ENCODE measurements around the gene MTFR2. TPM values are rescaled to one million over a fixed set of nuclear protein-coding genes. Genes with fewer than 3 reads are reported as not detected.

The MTFR2 gene
- total RNA-seq, result 0.30 and 2.4 TPM in 2 replicates

DNA sequence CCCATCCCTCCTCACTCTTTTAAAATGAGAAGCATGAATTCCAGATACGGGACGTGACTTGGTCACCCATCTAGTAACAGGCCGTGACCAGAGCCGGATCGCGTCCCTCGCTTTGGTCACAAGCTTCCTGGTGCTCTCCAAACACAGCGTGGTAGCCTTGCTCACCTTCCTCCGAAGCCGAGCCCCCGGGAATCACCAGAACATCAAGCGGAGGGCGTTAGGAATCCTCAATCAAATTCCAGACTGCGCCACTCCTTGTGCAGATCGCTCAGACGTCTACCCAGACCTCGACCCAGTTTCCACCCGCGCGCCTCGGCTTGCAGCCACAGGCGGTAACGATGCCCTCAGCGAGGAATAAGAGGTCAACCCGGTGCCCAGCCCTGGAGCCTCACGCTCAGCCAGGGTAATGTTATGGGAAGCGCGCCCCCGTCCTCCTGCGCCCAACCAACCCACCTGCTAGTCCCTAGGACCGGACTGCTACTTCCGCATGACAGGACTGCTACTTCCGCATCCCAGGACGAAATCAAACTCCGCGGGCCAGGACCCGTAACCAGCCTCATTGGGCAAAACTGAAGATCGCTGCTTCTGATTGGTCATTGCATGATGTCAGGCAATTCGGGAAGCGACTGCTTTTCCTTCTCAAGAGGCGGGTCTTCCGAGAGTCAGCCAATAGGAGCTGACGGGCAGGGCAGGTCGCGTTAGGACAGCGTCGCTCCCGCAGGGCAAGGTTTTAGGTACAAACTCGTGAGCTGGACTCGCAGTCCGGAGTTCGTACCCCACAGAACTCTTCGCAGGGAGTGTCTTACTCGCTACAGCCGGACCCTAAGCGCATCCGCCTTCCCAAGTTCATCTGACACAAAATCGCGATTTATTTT lies at the start of gene MTFR2:
MTFR2 (minus strand) TSS at position 501 of the 875 bp plus-strand sequence. CDS start 1,212 bp downstream, outside the sequence.

DNA sequence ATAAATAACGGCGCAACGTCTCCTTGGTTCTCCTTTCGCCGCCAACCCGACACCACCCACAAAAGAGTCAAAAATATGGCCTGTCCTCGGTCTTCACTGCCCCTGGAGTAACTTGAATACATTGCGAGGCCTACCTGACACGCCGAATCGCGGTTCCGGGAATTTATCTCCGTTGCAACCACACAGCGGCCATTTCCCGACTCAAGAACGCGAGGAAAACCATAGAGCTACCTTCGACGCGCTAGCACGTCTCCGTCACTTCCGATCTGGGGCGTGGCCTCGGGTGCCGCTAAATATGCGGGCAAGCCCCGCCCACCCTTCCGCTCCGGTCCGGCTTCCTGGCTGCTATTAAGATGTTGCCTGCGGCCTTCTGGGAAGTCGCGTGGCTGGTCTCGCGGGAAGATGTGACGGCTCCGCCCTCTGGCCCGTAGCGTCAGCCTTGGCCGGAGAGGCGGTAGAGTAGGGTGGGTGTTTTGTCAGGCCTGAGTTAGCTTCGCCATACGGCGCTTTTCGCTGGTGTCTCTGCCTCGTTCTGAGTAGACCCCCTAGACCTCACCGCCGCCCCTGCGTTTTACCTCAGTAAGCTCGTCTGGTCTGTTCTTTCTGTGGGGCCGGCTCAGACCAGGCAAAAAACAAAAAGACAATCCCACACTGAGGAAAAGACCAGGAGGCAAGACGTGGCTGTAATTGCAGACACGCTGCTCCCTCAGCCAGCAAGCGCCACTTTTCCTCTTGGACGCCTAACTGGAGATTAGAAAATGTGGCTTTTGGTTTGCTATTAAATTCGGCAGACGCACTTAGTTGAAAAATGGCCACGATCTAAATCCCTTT lies 39.7 kb upstream of the MTFR2 start, which contains the start of gene BCLAF1:
BCLAF1 (minus strand) TSS at position 268 of the 831 bp plus-strand sequence. CDS start 9,980 bp downstream, outside the sequence.

Other genes starting within 250 kb of the MTFR2 start
- 86.4 and 140 TPM in 2 replicates for gene BCLAF1, start 39.5 kb upstream of the MTFR2 start, total RNA-seq